ENCODE measurements around the gene SYT7.
"Not testable (repeated sequence)": the region's sequence is repeated elsewhere in the genome, so short reads cannot be mapped to it uniquely, and the experiment has no call there.

Gene SYT7

GRCh38 chr11:61581030-61581928 is at the start of gene SYT7:
Gene SYT7 (minus strand): TSS chr11:61581076. CDS start chr11:61580820, 256 bp downstream.
- DNase-seq = peak; percentile 93

GRCh38 chr11:61630089-61630488 is 49.2 kb upstream of the SYT7 start:
- DNase-seq = no peak

- DNase-seq = no peak
Measured at GRCh38 chr11:61629082-61629833, 48.4 kb upstream of the SYT7 start.

- DNase-seq = no peak
Measured at GRCh38 chr11:61628662-61628970, 47.7 kb upstream of the SYT7 start.

GRCh38 chr11:61627850-61628661 is 47.2 kb upstream of the SYT7 start:
- peak; percentile 42 for DNase-seq

- no peak for DNase-seq
Measured at GRCh38 chr11:61626580-61627380, 45.9 kb upstream of the SYT7 start.

- no peak for DNase-seq
Measured at GRCh38 chr11:61625525-61625924, 44.6 kb upstream of the SYT7 start.

GRCh38 chr11:61621917-61622585 is 41.2 kb upstream of the SYT7 start:
- no peak for DNase-seq

- no peak for DNase-seq
Measured at GRCh38 chr11:61619471-61620226, 38.8 kb upstream of the SYT7 start.

- DNase-seq = no peak
Measured at GRCh38 chr11:61618978-61619377, 38.1 kb upstream of the SYT7 start.

GRCh38 chr11:61617515-61617914 is 36.6 kb upstream of the SYT7 start:
- no peak for DNase-seq

- no peak for DNase-seq
Measured at GRCh38 chr11:61616434-61616833, 35.6 kb upstream of the SYT7 start.

GRCh38 chr11:61614782-61615181 is 33.9 kb upstream of the SYT7 start:
- DNase-seq = not testable (repeated sequence)

- DNase-seq = no peak
Measured at GRCh38 chr11:61613870-61614269, 33.0 kb upstream of the SYT7 start.

- no peak for DNase-seq
Measured at GRCh38 chr11:61613051-61613450, 32.2 kb upstream of the SYT7 start.

GRCh38 chr11:61611309-61611708 is 30.4 kb upstream of the SYT7 start:
- no peak for DNase-seq

- no peak for DNase-seq
Measured at GRCh38 chr11:61610905-61611304, 30.0 kb upstream of the SYT7 start.

- no peak for DNase-seq
Measured at GRCh38 chr11:61609980-61610366, 29.1 kb upstream of the SYT7 start.

GRCh38 chr11:61609000-61609979 is 28.4 kb upstream of the SYT7 start:
- no peak for DNase-seq

Data from CD4-positive, alpha-beta T cell treated with Interleukin-17A for 4 hours (primary cell).